GM18519 (cell line): ENCODE data around the gene TMEM208.

ENCODE experiments used
- ATAC-seq: cut with Tn5 transposase; IDR thresholded peaks from one replicate; pipeline ENCODE4 v1.9.1; 2021; ENCODE audit warnings: mild to moderate bottlenecking, moderate library complexity; ENCODE audit not compliant: unreplicated experiment, low FRiP score

TMEM208 gene

DNA sequence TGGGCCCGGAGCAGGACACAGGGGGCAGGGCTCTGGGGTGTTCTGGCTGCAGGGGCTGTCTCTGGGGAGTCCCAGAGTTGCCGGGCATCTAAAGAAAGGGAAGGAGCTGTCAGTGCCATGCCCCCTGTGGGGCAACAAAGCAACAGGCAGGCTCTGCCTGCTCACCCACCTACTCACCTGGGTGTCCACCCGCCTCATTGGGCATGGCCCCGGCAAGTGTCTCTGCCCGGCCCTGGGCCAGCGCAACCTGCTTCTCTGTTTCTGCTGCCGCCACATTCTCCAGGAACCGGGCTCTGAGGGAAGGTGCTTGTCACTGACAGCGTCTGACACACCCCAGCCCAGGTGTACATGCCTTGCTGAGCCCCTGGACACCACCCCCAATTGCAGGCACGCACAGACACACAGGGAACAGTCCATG is 7.3 kb downstream of the TMEM208 start:
- no peak for ATAC-seq

DNA sequence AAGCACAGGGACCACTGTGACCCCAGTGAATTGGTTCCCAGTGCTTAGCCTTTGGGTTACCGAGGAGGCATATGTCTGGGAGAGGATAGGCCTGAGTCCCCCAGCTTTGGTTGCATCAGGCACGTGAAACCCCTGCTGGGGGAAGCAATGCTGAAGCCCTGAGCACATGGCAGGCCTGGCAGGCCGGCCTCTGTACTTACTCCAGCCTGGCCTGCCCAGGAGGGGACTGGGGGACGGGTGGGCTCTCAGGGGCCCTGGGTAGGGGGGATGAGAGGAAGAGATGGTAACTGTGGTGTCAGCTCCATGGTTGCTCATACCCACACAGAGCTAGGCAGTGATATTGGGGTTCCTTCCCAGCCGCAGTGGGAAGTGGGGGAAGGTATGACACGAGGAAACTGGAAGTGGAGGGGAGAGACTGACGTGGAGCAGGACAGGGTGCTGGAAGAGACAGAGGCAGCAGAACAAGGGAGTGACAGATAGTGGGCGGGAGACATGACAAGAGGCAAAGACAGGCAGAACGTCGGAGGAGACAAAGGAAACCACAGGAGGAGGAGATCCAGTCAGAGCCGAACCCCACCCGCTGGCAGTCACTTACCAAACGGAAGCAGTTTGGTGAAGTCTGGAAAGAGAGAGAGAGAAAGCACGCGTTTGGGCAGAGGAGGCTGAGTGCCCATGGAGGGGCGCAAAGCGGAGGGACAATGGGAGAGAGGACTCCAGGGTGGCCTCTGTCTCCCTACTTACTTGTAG is 9.1 kb downstream of the TMEM208 start:
- ATAC-seq = no peak

DNA sequence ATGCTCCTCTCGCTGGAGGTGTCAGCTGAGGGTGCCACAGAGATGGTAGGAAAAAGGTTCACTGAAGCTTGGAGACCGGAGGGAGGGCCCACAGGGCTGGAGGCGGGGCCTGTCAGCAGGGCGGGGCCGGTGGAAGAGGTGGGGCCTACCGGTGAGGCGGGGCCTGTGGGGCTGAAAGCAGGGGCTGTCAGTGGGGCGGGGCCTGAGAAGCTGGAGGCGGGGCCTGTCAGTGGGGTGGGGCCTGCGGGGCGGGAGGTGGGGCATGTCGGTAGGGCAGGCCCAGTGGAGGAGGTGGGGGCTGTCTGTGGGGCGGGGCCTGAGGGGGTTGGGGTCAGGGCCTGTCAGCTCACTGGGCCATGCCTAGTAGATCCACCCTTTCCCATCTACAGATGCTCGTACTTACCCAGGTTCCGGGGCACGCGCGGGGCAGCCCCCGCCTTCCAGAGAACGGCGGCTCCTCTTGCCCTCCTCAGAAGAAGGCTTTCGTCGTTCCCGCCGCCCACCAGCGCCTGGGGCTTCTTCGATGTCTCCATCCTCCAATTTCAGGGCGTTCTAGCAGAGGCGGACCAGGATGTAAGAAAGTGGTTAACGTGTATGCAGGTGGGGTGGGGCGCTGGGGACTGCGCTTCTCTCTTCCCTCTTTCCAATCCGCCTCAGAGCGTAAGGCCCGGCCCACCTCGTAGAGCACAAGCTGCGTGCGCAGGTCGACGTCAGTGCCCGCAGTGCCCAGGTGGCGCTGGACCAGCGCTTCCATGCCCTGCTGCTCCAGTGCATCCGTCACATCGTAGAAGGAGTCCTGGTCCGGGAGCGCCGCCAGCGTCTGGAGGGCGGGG is 9.8 kb downstream of the TMEM208 start:
- no peak for ATAC-seq

DNA sequence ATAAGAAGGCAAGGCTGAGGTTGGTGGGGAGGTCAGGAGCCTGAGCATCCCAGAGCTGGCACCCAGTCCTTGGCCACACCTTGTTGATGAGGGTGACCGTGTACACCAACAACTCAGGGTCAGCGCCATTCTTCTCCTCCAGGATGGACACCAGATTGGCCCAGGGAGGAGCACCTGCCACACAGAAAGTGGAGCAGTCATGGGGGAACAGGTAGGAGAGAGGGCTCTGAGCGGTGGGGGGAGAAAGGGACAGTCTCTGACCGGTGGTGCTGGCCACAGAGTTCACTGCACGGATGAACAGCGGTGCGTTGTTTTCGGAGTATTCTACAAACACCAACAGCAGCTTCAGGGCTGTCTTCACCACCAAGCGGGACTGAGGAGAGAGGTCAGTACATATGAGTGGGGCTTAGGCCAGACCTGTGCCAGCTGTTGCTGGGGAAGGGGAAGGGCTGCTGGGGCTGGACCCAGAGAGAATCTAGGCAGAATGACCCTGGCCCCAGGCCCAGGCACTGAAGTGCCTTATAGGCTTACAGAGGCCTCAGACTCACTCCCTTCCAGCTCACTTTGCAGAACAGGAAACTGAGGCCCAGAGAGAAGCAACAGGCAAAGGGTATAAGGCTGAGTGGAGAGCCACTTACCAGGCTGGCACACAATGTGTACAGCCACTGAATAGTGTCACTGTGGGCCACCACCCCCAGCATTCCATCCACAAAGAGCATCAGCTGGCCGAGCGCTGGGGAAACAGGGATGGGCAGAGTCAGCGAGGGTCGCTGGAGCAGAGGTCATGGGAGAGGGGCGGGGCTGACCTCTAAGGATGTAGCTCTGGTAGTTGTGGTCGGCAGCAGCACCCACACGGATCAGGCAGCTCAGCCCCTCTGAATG is 10.7 kb downstream of the TMEM208 start:
- ATAC-seq = no peak

DNA sequence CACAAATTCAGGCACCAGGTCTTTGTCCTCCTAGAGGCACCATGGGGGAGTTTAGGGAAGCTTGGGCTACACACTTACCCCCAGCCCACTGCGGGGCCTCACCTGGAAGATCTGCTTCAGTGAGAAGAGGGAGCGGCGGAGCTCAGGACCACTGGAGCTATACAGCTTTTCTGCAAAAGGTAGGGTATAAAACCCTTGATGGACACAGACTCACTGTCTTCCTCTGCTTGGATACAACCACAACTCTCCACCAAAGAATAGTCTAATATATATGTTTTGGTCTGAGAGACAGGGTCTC is 11.3 kb downstream of the TMEM208 start:
- ATAC-seq = no peak

DNA sequence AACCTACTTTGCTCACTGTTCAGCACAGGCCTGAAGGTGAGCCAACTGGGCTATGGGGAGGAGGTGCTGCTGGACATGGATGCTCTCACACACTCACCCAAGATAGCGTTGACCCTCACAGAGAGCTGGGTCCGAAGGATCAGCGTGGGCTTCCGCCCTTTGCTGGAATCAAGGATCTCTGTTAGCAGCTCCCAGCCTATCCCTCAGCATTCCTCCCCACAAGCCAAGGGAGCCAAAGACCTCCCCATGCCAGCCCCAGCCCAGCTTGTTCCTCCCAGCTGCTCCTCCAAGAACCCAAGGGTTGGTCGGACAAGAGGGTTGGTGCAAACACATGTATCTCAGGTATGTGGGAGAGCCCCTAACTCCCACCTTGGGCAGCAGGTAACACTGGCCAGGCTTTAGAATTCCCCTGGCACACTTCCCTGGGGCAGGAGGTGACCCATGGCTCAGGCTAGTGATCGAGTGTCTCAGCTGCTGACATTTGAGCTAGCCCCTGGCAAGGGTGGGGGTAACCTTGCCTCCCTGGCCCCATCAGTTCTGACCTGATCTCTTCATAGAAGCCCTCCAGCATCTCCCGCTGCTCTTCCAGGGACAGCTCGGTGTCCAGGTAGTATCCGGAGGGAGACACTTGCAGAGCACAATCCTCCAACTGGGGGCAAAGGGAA is 12.0 kb downstream of the TMEM208 start:
- ATAC-seq = no peak

DNA sequence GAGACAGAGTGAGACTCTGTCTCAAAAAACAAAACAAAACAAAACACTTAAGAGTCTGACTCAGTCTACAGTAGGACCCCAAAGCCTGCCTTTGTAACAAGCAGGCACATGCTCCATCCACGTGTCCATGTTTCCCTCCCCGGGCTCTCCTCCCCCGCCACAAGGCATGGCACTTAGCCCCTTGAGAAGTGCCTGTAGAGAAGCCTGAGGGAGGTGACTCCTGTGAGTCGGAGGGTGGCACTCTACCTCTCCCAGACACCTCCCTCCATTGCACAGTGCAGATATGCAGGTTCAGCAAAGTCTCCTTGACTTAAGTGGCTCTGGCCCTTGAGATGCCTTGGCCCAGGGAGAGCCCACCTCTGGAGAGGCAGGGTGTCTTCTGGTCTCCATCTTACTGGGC is 13.6 kb downstream of the TMEM208 start:
- ATAC-seq = no peak

DNA sequence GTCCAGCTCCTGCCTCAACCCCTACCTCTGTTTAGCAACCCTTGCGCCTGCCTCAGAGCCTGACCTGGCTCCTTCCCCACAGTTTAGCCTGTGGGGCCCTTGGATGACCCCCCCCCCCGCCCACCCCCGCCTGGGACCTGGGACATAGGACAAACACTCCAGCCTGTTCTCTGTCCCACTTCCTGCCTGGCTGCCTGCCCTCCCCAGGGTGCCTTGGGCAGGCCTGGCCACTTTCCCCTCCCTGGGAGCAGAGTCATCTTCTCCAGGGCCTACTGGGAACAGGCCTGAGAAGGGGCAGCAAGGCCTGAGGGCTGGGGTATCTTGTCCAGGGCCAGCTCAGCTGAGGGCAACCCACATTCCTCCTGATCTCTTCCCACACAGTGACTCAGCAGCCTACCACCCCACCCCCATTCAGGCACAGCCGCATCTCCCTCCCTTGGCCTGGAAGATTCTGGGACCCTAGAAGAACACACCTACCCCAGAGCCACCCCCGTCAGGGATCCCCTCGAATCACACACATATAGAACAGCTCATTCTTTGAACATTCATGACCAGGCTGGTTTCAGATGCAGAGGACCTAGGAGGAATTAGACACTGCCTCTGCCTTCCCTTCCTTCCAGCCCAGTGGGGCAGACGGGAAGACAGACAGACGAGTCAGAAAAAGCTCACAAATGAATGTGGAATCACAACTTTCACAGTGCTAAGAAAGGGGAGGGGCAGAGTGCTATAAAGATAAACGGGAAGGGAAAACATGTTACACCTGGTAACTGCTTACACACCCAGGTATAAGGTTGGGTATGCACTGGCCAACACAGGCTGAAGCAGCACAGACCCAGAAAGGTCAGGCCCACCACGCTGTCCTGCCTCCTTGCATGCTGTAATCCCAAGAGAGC is 14.3 kb downstream of the TMEM208 start:
- no peak for ATAC-seq

DNA sequence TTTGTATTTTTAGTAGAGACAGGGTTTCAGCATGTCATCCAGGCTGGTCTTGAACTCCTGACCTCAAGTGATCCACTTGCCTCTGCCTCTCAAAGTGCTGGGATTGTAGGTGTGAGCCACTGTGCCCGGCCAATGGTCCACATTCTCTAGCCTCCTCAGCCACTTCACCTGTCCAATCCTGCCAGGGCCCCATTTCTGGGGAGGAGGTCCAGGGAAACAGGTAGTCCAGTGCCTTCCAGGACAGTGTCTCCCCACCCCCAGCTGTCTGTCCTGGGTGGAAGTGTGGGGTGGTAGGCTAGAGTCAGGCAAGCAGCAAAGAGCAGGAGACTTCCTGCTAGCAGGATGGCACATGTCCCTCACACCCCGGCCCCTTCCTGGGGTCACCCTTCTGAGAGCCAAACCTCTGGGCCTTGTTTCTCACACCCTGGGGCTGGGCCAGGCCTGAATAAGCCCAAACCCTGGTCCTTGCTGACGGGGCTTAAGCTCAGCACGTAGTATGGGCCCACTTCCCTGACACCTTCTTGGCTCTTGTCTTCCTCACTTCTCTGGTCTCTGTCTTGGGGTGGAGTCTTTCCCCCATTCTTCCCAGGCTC is 15.3 kb downstream of the TMEM208 start:
- ATAC-seq = no peak

DNA sequence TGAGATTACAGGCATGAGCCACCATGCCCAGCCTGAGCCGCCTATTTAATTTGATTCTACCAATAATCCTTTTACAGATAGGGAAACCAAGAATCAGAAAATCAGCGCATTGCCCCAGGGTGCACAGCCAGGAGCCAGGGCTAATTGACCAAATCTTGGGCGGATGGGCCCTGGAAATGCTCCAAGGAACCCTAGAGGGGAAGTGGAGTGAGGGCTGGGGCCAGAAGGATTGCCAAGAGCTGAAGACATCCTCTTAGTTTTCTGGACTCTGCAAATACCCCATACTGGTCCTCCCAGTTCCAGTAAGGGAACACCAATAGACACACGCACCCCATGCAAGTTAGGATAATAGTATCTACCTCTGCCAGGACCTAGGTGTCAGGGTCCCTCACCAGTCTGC is 16.6 kb downstream of the TMEM208 start:
- no peak for ATAC-seq

DNA sequence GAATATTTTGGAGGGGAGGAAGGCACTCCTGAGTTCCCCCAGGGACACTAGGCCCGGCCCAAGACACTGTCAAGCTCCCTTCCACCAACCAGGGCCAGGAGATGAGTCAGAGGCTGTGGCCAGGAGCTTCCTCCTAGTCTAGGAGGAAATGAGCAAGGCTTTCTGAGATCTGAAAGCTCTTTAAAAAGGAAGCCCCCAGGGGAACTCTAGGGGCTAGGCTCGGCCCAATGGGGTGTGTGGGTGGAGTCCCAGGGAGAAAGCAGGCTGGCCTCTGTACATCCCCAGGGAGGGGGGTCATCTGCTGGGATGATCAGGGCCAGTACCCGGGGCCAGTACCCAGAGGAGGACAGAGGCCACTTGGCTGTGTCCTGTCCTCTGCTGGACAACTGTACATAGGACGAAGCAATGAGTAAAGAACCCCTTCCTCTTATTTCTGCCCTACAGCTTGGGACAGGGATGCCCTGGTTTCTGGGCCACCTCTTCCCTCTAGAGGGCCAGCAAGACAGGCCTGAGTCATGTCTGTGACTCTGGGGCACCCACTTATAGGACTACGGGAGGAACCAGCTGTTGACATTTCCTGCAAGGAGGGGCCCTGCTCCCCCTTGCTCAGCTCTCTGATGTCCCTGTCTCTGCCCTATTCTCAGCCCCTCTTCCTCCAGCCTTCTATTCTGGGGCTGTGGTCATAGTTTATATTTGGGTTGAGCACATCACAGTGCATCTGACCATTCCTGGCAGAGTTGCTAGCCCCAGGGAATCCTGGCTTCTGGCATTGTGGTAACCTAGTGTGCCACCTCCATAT is 17.7 kb downstream of the TMEM208 start:
- peak; percentile 37 for ATAC-seq

DNA sequence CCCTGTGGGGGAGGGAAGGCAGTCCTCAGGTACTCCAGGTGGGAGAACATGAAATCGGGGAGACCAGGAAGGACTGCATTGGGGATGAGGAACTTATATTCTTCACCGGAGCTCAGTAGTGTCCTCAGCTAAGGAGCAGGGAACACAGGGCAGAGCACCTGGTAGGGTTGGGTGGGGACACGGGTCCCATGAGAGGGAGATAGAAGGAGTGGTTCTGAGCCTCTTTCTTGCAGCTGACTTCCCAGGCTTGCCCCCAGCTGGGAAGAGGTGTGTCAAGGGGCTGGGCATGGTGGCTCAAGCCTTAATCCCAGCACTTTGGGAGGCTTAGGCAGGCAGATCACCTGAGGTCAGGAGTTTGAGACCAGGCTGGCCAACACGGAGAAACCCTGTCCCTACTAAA is 18.3 kb downstream of the TMEM208 start:
- ATAC-seq = no peak

DNA sequence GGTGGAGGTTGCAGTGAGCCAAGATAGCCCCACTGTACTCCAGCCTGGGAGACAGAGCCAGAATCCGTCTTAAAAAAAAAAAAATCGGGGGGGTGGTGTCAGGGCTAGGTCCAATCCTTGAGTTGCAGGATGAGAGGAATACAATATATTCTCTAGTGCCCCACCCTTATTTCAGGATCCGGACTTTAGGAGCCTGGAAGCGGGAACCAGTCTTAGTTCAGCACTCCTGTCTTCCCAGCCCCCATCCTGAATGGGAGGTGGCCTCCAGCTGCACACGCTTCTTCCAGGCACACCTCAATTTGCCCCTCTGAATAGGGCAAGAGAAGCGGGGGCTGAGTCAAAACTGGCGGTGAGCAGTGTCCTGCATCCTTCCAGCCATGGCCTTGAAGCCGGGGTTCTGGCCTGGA is 18.7 kb downstream of the TMEM208 start:
- ATAC-seq = no peak

DNA sequence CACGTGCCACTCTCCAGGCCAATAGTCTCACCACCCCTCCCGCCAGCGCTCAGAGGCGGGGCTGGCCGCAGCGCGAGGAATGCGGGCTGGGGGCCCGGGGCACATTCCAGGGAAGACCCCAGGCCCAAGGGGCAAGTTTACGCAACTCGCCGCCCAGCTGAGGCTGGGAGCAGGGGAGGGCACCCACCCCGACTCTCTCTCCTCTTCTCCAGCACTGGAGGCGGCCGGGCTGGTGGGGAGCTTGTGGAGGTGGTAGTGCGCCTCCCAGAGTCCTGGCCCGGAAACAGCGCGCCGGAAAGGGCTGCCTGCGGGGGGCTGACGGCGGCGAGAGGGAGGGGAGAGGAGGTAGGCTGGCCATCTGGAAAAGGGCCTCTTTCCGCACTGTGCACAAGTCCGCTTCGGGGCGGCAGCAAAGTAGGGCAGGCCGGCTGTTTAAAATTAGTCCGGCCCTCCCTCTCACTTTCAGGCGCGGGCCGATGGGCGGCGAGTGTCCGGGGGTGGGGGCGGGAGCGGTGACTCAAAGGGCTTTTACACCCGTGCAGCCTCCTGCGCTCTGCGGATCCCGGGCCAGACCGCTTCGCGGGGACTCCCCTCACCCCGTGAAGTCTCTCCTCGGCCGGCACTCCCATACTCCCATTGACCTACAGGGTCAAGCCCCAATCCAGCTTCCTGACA is 19.3 kb downstream of the TMEM208 start:
- ATAC-seq = no peak

DNA sequence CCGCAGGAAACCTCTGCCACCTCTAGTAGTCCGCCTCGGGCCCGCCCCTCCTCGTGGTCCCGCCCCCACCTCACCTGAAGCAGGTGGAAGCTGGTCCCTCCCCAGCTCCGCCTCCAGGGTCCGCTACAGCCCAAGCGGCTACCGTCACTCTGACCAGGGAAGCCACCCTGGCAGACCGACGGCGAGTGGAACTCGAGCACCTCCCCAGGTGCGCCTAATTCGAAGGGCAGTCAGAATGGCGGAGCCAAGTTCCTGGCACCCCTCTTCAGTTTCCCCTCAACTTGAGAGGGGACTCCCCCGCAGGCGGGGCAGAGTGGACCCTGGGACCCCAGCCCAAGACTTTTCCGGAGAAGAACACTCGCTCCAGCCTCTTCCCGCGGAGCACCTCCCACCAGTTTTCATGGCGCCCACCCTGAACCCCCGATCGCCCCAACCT is 19.8 kb downstream of the TMEM208 start:
- no peak for ATAC-seq

DNA sequence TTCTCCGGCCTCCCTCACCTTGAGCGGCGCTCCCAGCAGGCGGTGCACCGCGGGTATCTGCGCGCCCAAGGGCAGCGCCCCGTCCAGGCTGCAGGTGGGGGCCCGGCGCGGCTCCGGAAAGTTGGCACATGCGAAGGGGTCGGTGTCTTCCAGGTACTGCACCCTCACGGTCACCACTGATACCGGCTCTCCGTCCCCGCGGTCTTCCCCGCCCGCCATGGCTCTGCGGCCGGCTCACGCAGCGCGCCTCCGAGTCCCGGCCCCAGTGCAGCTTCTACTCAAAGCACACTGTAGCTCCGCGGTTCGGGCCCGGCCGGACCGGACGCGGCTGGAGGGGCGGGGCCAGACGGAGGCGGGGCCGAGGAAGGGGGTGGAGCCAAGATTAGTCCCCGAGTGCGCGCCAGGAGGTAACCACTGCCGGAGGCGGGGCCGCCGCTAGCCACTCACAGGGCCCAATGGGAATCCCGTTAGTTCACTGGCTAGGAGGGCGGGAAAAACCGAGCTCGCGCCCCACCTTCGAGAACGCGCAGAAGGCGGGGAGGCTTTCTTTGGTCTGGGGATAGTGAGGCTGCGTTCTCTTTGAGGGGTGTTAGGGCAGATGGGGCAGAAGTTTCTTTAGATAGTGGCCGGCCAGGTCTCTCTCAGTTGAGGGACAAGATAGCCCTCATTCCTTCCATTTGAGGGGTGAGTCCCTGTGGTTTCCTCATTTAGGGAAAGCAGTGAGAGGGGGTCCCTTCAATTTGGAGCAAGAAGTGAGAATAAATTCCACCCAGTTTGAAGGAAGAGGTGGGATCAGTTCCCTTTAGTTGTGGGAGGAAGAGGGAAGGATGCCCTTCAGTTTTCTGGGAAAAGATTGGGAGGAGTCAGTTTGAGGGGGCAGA is 20.5 kb downstream of the TMEM208 start, which contains the start of gene FHOD1:
TSS of gene FHOD1 (minus strand) at position 290 of the 881 bp plus-strand sequence. CDS start at position 219, 71 bp downstream.
- ATAC-seq = peak; percentile 35

DNA sequence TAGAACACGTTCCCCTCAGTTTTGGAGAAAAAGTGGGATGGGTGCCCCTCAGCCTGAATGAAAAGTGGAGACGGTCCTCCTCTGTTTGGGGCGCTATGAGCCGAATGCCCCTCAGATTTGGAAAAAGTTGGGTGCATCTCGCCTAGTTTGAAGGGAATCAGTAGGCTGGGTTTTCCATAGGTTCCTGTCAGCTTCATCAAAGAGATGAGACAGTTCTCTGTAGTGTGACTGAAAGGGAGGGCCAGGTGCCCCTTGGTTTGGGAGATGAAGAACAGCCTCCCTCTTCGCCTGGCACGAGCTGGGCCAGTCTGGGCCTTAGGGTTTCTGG is 21.1 kb downstream of the TMEM208 start:
- ATAC-seq = no peak
